Right lobe of liver (tissue), 6 donors: Measurements from ENCODE around the gene CDRT15. TPM values are rescaled to one million over a fixed set of nuclear protein-coding genes. Genes with fewer than 3 reads are reported as not detected.
A peak's percentile ranks its signal among the peaks of the same experiment; 100 is the strongest.

Experiments
- ATAC-seq, 4 donors: fragments of 200-7000 bp; cut with Tn5 transposase; one replicate each; pipeline ENCODE4 v1.9.1; 2020; ENCODE audit warnings: mild to moderate bottlenecking in 4 of 4, moderate library complexity in 4 of 4
- DNase-seq, 3 donors: peaks; one replicate each; pipeline ENCODE4 v3.0.0-alpha.2; 2020
- H3K27ac ChIP-seq, 3 donors: fragments of 200-600 bp; one replicate each; pipeline ENCODE4 v1.8.0; 2022
- H3K27me3 ChIP-seq, 2 donors: fragments of 200-600 bp; one replicate each; pipeline ENCODE4 v1.8.0; 2022
- H3K36me3 ChIP-seq, 4 donors: fragments of 200-600 bp; sonication (generic) in 1 of 4; one replicate each; pipeline versions ENCODE4 v1.5.1 to v1.8.0; 2017 to 2022; ENCODE audit warnings: control low read depth in 1 of 4
- H3K4me1 ChIP-seq, 4 donors: fragments of 200-600 bp; sonication (generic) in 1 of 4; one replicate each; pipeline versions ENCODE4 v1.5.1 to v1.8.0; 2017 to 2022; ENCODE audit warnings: control low read depth in 1 of 4
- H3K4me3 ChIP-seq, 3 donors: fragments of 200-600 bp; one replicate each; pipeline ENCODE4 v1.8.0; 2022
- H3K9me3 ChIP-seq, 4 donors: fragments of 200-600 bp; sonication (generic) in 1 of 4; one replicate each; pipeline versions ENCODE4 v1.5.1 to v1.8.0; 2017 to 2022; ENCODE audit warnings: control low read depth in 1 of 4
- CTCF ChIP-seq, 4 donors: fragments of 200-600 bp in 3 of 4; fragments of 450-650 bp in 1 of 4; IDR thresholded peaks; one replicate each; pipeline versions ENCODE4 v1.5.1 to v1.8.0; 2016 to 2022; ENCODE audit warnings: antibody characterized with exemption in 4 of 4, mild to moderate bottlenecking in 2 of 4
- POLR2A ChIP-seq: fragments of 450-650 bp; IDR thresholded peaks from one replicate; pipeline ENCODE4 v1.6.1; 2017; ENCODE audit warnings: antibody characterized with exemption, mild to moderate bottlenecking
- WGBS: methylation state at CpG from one replicate; pipeline ENCODE4 v1.1.6; 2018; ENCODE audit warnings: low coverage, low lambda C conversion rate; ENCODE audit not compliant: insufficient coverage; ENCODE audit errors: missing lambda C conversion rate; 5-methylcytosine and 5-hydroxymethylcytosine counted together
- intact Hi-C, 2 donors: fragments of 100-400 bp; cut with DNase I; formaldehyde crosslinking; loops; one replicate each; pipeline versions ENCODE4 v1.11.2 to v1.14.1; 2022
- total RNA-seq, 6 experiments: library from RNA; depleted of rRNA in 2 of 6; stranded (reverse); fragments of >200 nt in 2 of 6; fragmentation: NEBNext Ultra II Directional in 3 of 6; extraction: Animal tissue kit (Norgen Biotek cat#: 25700) in 3 of 6; gene quantifications; one replicate each; pipeline versions ENCODE4 v1.1.0 to v1.2.4, GENCODE V29; 2016 to 2023
- donor health status: DM: no; HTN: yes; CAD: no.
- donor health status: DM: no; HTN: no; CAD: no.
- donor health status: DM: no; HTN: no; CAD: no.
- donor health status: DM: no; HTN: yes; CAD: no.
- donor health status: DM: no; HTN: yes; CAD: no.

The CDRT15 gene
- total RNA-seq, 6 experiments from 2014 or later: not detected

- DNase-seq: no peak
- Histone ChIP-seq H3K27me3 (no peaks in the 10 kb centered on the region), H3K36me3 (no peaks in the 10 kb centered on the region), H3K4me1 (peaks cover 0 to 19% (median 7%) of the 10 kb centered on the region in 4 donors), H3K9me3 (no peaks in the 10 kb centered on the region), H3K27ac (peak overlapping the region in 2 of 3 donors; percentile 34 to 56), H3K4me3 (no peak overlapping the region)
- intact Hi-C loops: loop anchor here in 1 of 2 donors (10.0 kb wide), 1 partner anchor 89 kb away; no protein-coding TSS in a partner anchor
- TF ChIP-seq CTCF (IDR thresholded peaks at IDR 0.05): no peak
- no peak for TF ChIP-seq POLR2A
- 90% methylated on average over 10 of the region's 10 CpGs for WGBS
- ATAC-seq: no peak
Observed at GRCh38 chr17:14205380-14205779, 31.3 kb downstream of the CDRT15 start.

- no peak overlapping the region for H3K4me3 ChIP-seq
- H3K27ac ChIP-seq: no peak overlapping the region
- 100% methylated on average over 2 of the region's 2 CpGs for whole genome bisulfite sequencing
Observed at GRCh38 chr17:14204546-14204945, 32.1 kb downstream of the CDRT15 start.

DNA sequence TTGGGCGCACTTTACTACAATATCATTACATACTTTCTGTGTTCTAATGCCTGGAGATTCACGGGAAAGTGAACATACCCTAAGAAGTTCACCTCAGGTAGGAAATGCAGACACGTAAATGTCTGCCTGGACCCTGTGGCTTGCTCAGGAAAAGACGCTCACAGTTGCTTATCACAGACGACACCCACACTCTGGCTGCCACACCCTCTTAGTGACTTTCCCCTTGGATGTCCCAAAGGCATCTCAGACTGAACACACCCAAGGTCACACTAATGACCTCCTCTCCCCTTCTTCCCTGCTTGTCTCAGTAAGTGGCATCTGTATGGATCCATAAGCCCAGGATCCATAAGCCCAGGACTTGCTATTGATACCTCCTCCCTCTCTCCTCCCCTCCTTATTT lies 32.6 kb downstream of the CDRT15 start:
- no peak for ATAC-seq
- no peaks in the 10 kb centered on the region for H3K36me3 ChIP-seq
- no peaks in the 10 kb centered on the region for H3K9me3 ChIP-seq
- no peak for TF ChIP-seq CTCF (IDR thresholded peaks at IDR 0.05)
- TF ChIP-seq POLR2A: no peak
- H3K27ac ChIP-seq: no peak overlapping the region
- intact Hi-C loops: loop anchor here in 1 of 2 donors (10.0 kb wide), 1 partner anchor 91 kb away; no protein-coding TSS in a partner anchor
- DNase-seq: no peak
- H3K27me3 ChIP-seq: no peaks in the 10 kb centered on the region
- no peak overlapping the region for H3K4me3 ChIP-seq
- WGBS: 73% methylated on average over 5 of the region's 5 CpGs
- H3K4me1 ChIP-seq: peaks cover 0 to 11% (median 4%) of the 10 kb centered on the region in 4 donors

More at GRCh38 chr17:14204546-14204945, 32.1 kb downstream of the CDRT15 start:
- no peak for TF ChIP-seq POLR2A
- TF ChIP-seq CTCF (IDR thresholded peaks at IDR 0.05): no peak
- H3K27me3 ChIP-seq: no peaks in the 10 kb centered on the region
- DNase-seq: no peak
- intact Hi-C loops: loop anchor here in 1 of 2 donors (10.0 kb wide), 1 partner anchor 90 kb away; no protein-coding TSS in a partner anchor
- no peak for ATAC-seq
- H3K36me3 ChIP-seq: no peaks in the 10 kb centered on the region
- H3K9me3 ChIP-seq: no peaks in the 10 kb centered on the region
- peaks cover 0 to 14% (median 6%) of the 10 kb centered on the region in 4 donors for H3K4me1 ChIP-seq

DNA sequence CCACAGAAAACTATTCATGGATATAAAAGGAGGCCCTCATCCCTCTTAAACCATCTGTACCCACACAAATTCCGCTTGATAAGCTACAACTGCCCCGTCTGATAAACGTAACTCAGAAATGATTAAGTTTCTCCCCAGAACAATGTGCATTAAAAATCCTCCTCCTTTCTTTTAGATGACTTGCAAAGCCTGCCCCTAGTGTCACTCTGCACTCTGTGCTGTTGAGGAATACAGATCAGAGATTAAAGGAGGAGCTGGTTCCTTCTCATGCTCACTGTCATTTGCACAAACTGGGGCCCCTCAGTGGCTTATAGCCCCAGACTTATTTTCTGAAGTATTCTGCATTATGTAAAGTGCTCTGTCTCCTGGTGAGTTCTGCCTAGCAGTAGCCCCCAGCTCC lies 33.3 kb downstream of the CDRT15 start:
- 86% methylated on average over 3 of the region's 3 CpGs for WGBS
- intact Hi-C loops: loop anchor here in 1 of 2 donors (10.0 kb wide), 1 partner anchor 91 kb away; no protein-coding TSS in a partner anchor
- Histone ChIP-seq H3K36me3 (no peaks in the 10 kb centered on the region), H3K9me3 (no peaks in the 10 kb centered on the region), H3K27ac (no peak overlapping the region), H3K4me1 (peaks cover 0 to 10% (median 4%) of the 10 kb centered on the region in 4 donors), H3K4me3 (no peak overlapping the region), H3K27me3 (no peaks in the 10 kb centered on the region)
- TF ChIP-seq CTCF (IDR thresholded peaks at IDR 0.05): peak in 1 of 4 donors; percentile 17
- TF ChIP-seq POLR2A: no peak
- DNase-seq (no peak), ATAC-seq (no peak)
